ENCODE results near the gene CHD1L.
A peak's percentile ranks its signal among the peaks of the same experiment; 100 is the strongest.
"Not testable (repeated sequence)": the region's sequence is repeated elsewhere in the genome, so short reads cannot be mapped to it uniquely, and the experiment has no call there.

CHD1L gene

DNA sequence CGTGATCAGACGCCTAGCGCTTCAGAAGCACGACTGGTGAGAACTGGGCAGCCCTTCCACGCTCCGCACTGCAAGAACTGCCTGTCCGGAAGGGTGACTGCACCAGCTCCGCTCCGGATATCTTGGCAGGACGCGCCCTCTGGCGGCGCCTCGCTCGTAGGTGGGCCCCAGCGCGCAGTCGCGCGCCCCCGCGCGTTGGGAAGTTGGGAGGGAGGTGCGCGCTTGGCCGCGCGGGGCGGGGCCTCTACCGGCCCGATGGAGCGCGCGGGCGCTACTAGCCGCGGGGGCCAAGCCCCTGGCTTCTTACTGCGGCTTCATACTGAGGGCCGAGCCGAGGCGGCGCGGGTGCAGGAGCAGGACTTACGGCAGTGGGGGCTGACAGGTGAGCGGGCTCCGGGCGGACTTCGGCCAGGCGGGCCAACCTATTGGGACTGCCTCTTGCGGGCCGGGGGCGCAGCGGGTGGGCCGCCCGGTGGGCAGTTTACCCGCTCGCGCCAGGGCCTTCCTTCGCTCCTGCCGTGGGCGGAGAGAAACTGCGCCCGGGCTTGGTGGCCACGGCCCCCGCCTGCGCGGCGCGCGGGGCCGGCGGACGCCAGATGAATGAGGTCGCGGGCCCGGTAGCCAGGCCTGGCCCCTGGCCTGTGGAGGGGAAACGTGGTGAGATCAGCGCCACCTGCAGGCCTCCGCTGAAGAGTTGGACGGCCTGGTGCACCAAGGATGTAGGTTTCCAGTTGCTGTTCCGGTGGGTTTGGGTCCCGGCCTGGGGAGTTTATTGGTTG, at the start of gene CHD1L:
Gene CHD1L, plus strand, starts transcription at position 236 of the 779 bp plus-strand sequence. Its CDS starts 20 bp downstream, at position 256.
- peak; percentile 91 for DNase-seq (ENCODE audit: low spot score)

DNA sequence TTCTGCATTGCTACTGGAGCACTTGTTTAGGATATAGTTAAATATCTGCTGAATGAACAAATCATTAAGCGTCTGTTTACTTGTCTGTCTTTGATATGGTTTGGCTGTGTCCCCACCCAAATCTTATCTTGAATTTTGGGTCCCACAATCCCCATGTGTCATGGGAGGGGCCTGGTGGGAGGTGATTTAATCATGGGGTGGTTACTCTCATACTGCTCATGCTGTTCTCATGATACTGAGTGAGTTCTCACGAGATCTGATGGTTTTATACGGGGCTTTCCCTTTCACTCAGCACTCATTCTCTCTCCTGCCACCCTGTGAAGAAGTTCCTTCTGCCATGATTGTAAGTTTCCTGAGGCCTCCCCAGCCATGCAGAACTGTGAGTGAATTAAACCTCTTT, 45.2 kb upstream of the CHD1L start:
- not testable (repeated sequence) for DNase-seq (ENCODE audit: low spot score)

DNA sequence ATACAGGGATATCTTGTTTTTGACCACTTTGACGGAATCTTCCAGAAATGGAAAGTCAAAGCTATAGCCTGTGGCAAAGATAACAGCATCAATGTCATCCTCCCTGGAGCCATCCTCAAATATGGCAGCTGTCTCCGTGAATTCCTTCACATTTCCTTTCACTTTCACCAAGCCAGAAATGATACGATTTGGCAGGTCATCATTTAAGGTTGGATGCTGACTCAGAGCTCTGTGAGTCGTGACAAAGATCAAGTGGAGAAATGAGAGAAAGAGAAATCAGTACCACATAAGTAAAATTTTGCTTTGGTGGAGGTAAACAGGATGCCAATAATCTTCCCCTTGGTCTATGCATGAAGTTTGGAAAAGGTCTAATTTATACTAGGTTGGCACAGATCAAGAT, 41.2 kb upstream of the CHD1L start:
- DNase-seq (ENCODE audit: low spot score) = no peak

GRCh38 chr1:147201786-147202185, 40.7 kb upstream of the CHD1L start:
- DNase-seq (ENCODE audit: low spot score) = no peak

DNA sequence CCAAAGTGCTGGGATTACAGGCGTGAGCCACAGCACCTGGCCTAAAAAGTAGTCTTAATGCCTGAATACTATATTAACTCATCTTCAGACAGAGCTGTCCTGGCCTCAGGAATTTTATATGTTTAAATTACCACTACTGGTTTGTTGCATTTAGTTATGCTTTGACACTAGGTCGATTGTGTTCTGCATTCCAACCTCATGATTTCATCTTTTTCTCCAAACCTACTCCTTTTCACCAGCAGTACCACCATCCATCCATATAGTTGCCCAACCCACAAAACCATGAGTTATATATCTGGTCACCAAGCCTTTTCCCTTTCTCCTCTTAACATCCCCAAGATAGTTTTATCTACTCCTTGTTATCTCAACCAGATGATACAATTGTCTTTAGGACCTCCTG, 39.9 kb upstream of the CHD1L start:
- no peak for DNase-seq (ENCODE audit: low spot score)

- no peak for DNase-seq (ENCODE audit: low spot score)
Observed at GRCh38 chr1:147204080-147204479, 38.4 kb upstream of the CHD1L start.

- no peak for DNase-seq (ENCODE audit: low spot score)
Observed at GRCh38 chr1:147207192-147207591, 35.3 kb upstream of the CHD1L start.

DNA sequence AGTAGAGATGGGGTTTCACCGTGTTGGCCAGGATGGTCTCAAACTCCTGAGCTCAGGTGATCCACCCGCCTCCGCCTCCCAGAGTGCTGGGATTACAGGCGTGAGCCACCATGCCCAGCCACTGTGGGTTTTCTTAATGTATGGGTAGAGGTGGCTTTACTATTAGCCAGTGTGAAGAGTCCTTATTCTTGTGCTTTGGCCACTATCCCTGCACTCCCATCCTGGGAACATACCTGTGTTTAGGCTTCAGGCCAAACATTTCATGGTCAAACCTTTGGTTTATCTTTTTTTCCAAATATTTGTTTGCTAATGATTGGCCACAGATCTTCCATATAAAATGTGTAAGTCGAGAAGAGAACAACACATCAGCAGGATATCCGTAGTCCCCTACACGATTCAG, 33.9 kb upstream of the CHD1L start:
- no peak for DNase-seq (ENCODE audit: low spot score)

DNA sequence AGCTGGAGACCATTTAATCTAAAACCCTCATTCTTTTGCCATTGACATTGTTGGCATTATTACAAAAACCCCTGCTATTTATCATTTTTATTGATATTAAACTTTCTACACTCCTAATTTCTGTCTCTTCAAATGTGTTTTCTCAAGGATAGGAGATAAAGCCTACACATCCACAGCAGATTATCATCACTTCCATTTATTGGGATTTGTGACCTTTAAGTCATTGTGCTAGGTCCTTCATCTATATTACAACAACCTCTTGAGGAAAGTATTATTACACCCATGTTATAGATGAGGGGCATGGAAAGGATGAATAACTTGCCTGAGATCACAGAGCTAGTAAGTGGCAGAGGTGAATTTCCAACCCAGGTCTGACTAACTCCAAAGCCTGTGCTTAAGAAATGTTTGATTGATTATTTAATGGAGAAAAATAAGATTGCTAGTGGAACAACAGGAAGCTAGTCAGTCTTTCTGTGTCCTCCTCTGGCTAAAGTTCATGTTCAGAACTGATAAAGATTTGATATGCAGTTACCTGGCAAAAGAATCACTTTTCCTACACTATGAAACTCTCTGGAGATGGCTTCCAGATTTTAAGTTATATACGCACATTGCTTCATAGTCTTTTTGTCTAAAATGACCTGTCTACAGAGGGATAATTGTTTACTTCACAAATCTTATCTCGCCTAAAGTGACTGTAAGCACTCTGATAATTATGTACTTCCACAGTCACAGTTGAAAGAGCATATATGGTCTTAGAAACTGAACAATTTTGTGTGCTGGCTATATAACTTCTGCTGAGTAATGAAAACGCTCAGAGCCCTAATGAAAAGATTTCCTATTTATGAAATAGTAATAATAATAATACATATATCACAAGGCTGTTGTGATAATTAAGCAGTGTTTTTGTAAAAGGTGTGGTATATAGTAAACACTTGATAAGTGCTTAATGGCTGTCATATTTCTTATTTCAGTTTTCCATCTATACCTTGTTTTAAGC, 32.4 kb upstream of the CHD1L start:
- no peak for DNase-seq (ENCODE audit: low spot score)

DNA sequence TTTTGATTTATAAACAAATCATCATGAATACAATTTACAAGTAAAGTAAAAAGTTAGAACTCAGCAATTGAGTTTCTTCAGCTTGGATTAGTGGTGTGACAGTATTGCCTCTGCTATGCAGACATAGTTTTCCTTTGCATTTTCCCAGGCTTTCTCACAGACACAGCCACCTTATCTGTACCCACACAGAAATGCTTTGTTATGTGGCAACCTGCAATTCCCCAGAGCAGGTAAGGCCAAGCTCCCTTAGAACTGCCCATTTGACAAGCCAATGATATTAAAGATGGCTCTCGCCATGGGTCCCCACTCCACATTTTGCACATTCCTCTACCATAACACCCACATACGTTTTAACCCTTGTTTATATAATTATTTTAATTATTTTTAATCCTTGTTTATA, 31.5 kb upstream of the CHD1L start:
- DNase-seq (ENCODE audit: low spot score) = no peak

DNA sequence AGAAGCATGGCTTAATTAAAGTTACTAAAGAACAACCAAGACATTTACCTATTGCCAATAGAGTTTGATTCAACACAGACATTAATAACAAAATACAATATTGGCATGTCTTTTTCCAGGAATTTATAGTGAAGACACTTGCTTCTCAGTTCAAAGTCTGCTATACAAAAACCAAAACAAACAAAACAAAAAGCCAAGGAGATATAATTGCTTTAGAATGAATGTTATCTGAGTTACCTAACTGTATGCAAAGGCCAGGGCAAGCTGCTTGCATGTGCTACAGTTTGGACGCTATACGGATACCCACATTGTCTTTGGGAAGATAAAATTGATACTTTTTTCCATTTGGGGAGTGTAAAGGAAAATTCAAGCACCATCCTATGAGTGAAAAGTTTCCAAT, 30.9 kb upstream of the CHD1L start:
- DNase-seq (ENCODE audit: low spot score) = no peak

DNA sequence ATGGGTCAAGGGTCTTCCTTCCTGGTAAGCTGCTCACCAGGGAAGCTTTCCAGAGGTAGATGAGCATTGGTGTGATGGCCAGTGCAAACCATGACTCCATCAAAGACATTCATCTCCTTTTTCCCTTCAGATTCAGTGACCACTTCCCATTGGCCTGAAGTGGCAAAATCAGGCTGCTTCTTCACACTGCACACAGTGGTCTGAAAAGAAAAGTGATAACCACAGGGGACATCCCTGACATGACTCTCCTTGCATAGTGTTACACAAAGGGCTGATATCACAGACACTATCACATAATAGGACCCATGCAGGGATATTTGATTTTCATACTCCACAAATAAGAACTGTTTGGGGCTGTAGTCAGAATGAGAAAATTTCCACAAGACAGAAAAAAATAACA, 29.2 kb upstream of the CHD1L start:
- DNase-seq (ENCODE audit: low spot score) = no peak

GRCh38 chr1:147214325-147214724, 28.2 kb upstream of the CHD1L start:
- no peak for DNase-seq (ENCODE audit: low spot score)

GRCh38 chr1:147214842-147215539, 27.5 kb upstream of the CHD1L start:
- DNase-seq (ENCODE audit: low spot score) = no peak

- no peak for DNase-seq (ENCODE audit: low spot score)
Observed at GRCh38 chr1:147215540-147215916, 27.0 kb upstream of the CHD1L start.

DNA sequence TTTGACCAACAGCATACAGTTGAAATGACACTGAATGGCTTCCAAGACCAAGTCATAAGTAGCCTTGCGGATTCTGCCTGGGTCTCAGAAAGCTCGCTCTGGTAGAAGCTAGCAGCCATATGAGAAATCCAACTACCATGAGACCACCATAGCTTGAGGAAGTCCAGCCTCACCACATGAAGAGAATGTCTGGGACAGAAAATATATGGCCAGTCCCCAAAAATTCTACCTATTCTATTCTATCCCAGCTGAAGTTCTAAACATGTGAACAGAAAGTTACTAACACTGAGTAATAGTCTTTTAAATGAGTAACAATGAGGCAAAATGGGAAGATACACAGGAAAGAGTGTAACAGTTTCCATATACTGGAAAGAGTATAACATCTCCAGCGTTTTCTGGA, 26.4 kb upstream of the CHD1L start:
- no peak for DNase-seq (ENCODE audit: low spot score)

GRCh38 chr1:147217141-147217540, 25.3 kb upstream of the CHD1L start:
- DNase-seq (ENCODE audit: low spot score) = no peak

- no peak for DNase-seq (ENCODE audit: low spot score)
Observed at GRCh38 chr1:147218606-147219005, 23.9 kb upstream of the CHD1L start.

- no peak for DNase-seq (ENCODE audit: low spot score)
Observed at GRCh38 chr1:147223740-147224615, 18.5 kb upstream of the CHD1L start.

GRCh38 chr1:147225193-147225730, 17.2 kb upstream of the CHD1L start, which contains the start of gene FMO5:
Gene FMO5, minus strand, starts transcription at chr1:147225339. Its CDS starts 310 bp downstream, at chr1:147225029.
- DNase-seq (ENCODE audit: low spot score) = peak; percentile 69

- DNase-seq (ENCODE audit: low spot score) = not testable (repeated sequence)
Observed at GRCh38 chr1:147231032-147231431, 11.5 kb upstream of the CHD1L start.

All from iPS-NIHi11 (cell line).